OCI-LY3 (cell line): ENCODE results near the gene YY1.

Experiments used
- CTCF ChIP-seq: fragments of 200-600, 300-600 bp; sonication (generic); IDR thresholded peaks from 2 replicates; pipeline ENCODE4 v1.5.1; 2014; ENCODE audit warnings: antibody characterized with exemption, low read length, low read depth
- EZH2phosphoT487 ChIP-seq: fragments of 200-600 bp; shearing (Covaris generic); IDR thresholded peaks from 2 replicates; pipeline ENCODE4 v1.6.1; 2018; ENCODE audit warnings: antibody characterized with exemption, mixed run types, low read depth

- no peak for TF ChIP-seq CTCF
- TF ChIP-seq EZH2phosphoT487, result no peak
These were observed 47.2 kb upstream of the YY1 start for GRCh38 chr14:100191584-100192249.
